Mammary epithelial cell (primary cell): ENCODE measurements around the gene TAF1B.

ENCODE experiments used
- EZH2 ChIP-seq: IDR thresholded peaks from 2 replicates; pipeline ENCODE4 v1.6.1; 2012; ENCODE audit warnings: low read length, inconsistent platforms, borderline replicate concordance
- TF ChIP-seq, protein P1 (sequence below), 2 donors: IDR thresholded peaks in 1 of 2; conservative IDR thresholded peaks in 1 of 2; 2 replicates each; pipeline ENCODE4 v1.5.1; 2011 to 2012; ENCODE audit warnings: inconsistent platforms in 2 of 2, low read length in 2 of 2, mild to moderate bottlenecking in 2 of 2, control low read depth in 1 of 2, low read depth in 1 of 2; ENCODE audit not compliant: insufficient read depth in 1 of 2; ENCODE audit errors: extremely low read depth in 1 of 2

DNA sequence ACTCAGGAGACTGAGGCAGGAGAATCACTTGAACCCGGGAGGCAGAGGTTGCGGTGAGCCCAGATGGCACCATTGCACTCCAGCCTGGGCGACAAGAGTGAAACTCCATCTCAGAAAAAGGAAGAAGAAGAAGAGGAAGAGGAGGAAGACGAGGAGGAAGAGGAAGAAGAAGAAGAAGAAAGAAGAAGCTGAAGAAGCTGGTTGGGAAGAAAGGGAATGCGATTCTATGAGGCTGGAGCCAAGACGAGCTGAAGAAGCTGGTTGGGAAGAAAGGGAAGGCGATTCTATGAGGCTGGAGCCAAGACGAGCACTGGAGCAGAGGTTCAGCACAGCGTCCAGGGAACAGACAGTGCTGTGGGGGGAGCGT, 30.3 kb upstream of the TAF1B start:
- TF ChIP-seq, protein P1, sequence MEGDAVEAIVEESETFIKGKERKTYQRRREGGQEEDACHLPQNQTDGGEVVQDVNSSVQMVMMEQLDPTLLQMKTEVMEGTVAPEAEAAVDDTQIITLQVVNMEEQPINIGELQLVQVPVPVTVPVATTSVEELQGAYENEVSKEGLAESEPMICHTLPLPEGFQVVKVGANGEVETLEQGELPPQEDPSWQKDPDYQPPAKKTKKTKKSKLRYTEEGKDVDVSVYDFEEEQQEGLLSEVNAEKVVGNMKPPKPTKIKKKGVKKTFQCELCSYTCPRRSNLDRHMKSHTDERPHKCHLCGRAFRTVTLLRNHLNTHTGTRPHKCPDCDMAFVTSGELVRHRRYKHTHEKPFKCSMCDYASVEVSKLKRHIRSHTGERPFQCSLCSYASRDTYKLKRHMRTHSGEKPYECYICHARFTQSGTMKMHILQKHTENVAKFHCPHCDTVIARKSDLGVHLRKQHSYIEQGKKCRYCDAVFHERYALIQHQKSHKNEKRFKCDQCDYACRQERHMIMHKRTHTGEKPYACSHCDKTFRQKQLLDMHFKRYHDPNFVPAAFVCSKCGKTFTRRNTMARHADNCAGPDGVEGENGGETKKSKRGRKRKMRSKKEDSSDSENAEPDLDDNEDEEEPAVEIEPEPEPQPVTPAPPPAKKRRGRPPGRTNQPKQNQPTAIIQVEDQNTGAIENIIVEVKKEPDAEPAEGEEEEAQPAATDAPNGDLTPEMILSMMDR (conservative IDR thresholded peaks at IDR 0.05 in 1 of 2, IDR thresholded peaks at IDR 0.05 in 1 of 2; ENCODE audit: extremely low read depth in 1 of 2, insufficient read depth in 1 of 2, low read depth in 1 of 2, low read length in 2 of 2), result no peak
- TF ChIP-seq EZH2, result no peak
